Lung microvascular endothelial cell (primary cell): Measurements from ENCODE around the gene MPEG1. TPM values are rescaled to one million over a fixed set of nuclear protein-coding genes. Genes with fewer than 3 reads are reported as not detected.

Experiments
- DNase-seq, 2 donors: peaks; one replicate each; pipeline versions ENCODE4 v3.0.0 to v3.0.0-alpha.2; 2010; ENCODE audit warnings: low read depth in 2 of 2
- total RNA-seq: library from RNA; depleted of rRNA; stranded (reverse); fragments of >200 nt; gene quantifications from 2 replicates; pipeline ENCODE4 v1.2.1, GENCODE V29; 2014

MPEG1 gene
- total RNA-seq, 1 donor from 2014 or later = not detected

GRCh38 chr11:59171508-59172322 is 41.0 kb downstream of the MPEG1 start, which contains the start of gene DTX4:
DTX4 (plus strand) TSS chr11:59172132; CDS start chr11:59172596, 464 bp downstream.
- peak; percentile 91 to 93 for DNase-seq

- no peak for DNase-seq
Measured at GRCh38 chr11:59164028-59164427, 48.7 kb downstream of the MPEG1 start.

Other genes starting within 250 kb of the MPEG1 start
- gene GLYATL1B, start 126.6 kb downstream of the MPEG1 start, total RNA-seq = not detected in 2 replicates
- gene FAM111B, start 105.7 kb downstream of the MPEG1 start, total RNA-seq = 6.9 and 9.2 TPM in 2 replicates
- gene FAM111A, start 70.1 kb downstream of the MPEG1 start, total RNA-seq = 26.4 and 52.6 TPM in 2 replicates
- gene DTX4, start 40.8 kb downstream of the MPEG1 start, total RNA-seq = 8.7 and 61.5 TPM in 2 replicates
- not detected in 2 replicates for gene OR5AN1, start 146.0 kb upstream of the MPEG1 start, total RNA-seq
- gene OR5A2, start 213.5 kb upstream of the MPEG1 start, total RNA-seq = not detected in 2 replicates
- gene OR5A1, start 223.5 kb upstream of the MPEG1 start, total RNA-seq = not detected in 2 replicates
- not detected in 2 replicates for gene OR4D6, start 244.0 kb upstream of the MPEG1 start, total RNA-seq